Transverse colon (tissue), 4 donors: ENCODE data around the gene LHFPL3. TPM values are rescaled to one million over a fixed set of nuclear protein-coding genes. Genes with fewer than 3 reads are reported as not detected.

Experiments used
- DNase-seq: peaks from one replicate; pipeline ENCODE4 v3.0.0-alpha.2; 2019
- H3K27ac ChIP-seq, 4 donors: fragments of 200-600 bp; sonication (generic); 2 replicates each; pipeline ENCODE4 v1.5.1; 2016 to 2018; ENCODE audit warnings: inconsistent platforms in 4 of 4
- H3K27me3 ChIP-seq: fragments of 200-600 bp; sonication (generic); 2 replicates; pipeline ENCODE4 v1.5.1; 2017; ENCODE audit warnings: inconsistent platforms
- H3K36me3 ChIP-seq, 4 donors: fragments of 200-600 bp; sonication (generic); 2 replicates each; pipeline ENCODE4 v1.5.1; 2017 to 2019; ENCODE audit warnings: inconsistent platforms in 4 of 4
- H3K4me1 ChIP-seq, 4 donors: fragments of 200-600 bp; sonication (generic); 2 replicates each; pipeline ENCODE4 v1.5.1; 2017 to 2020; ENCODE audit warnings: inconsistent platforms in 4 of 4
- H3K4me3 ChIP-seq, 4 donors: fragments of 200-600 bp; sonication (generic); 1 replicate in 1 of 4; 2 replicates in 3 of 4; pipeline versions ENCODE4 v1.5.1 to v1.6.1; 2017 to 2019; ENCODE audit warnings: inconsistent platforms in 4 of 4
- H3K9me3 ChIP-seq, 2 donors: fragments of 200-600 bp; sonication (generic); 2 replicates each; pipeline ENCODE4 v1.5.1; 2017 to 2019; ENCODE audit warnings: inconsistent platforms in 2 of 2
- CTCF ChIP-seq, 5 experiments: fragments of 200-600 bp in 3 of 5; fragments of 450-650 bp in 2 of 5; sonication (generic) in 3 of 5; IDR thresholded peaks; 1 replicate in 2 of 5; 2 replicates in 3 of 5; pipeline ENCODE4 v1.5.1; 2016 to 2017; ENCODE audit warnings: antibody characterized with exemption in 5 of 5, inconsistent platforms in 3 of 5, mild to moderate bottlenecking in 2 of 5, moderate library complexity in 1 of 5
- EP300 ChIP-seq: sonication (generic); formaldehyde crosslinking; IDR thresholded peaks from one replicate; pipeline ENCODE4 v1.6.1; 2017; ENCODE audit warnings: antibody characterized with exemption, low read depth
- POLR2A ChIP-seq: fragments of 450-650 bp; IDR thresholded peaks from one replicate; pipeline ENCODE4 v1.6.1; 2016; ENCODE audit warnings: antibody characterized with exemption, mild to moderate bottlenecking, moderate library complexity
- POLR2AphosphoS5 ChIP-seq, 3 donors: sonication (generic); formaldehyde crosslinking; IDR thresholded peaks; one replicate each; pipeline ENCODE4 v1.6.1; 2016; ENCODE audit warnings: antibody characterized with exemption in 3 of 3
- WGBS, 2 donors: methylation state at CpG; one replicate each; pipeline ENCODE4 v1.1.5; 2018; ENCODE audit warnings: low coverage in 1 of 2; 5-methylcytosine and 5-hydroxymethylcytosine counted together
- in situ Hi-C, 4 donors: fragments of 200-750 bp; cut with MboI; loops; one replicate each; pipeline versions ENCODE4 v1.15.0 to v1.15.1; 2017; ENCODE audit warnings: low sequenced_read_pairs in 3 of 4, low pct_ligation_motif_present in 1 of 4, low pct_unique_long_range_greater_than_20kb in 1 of 4
- intact Hi-C: fragments of 100-400 bp; cut with DNase I; formaldehyde crosslinking; loops from one replicate; pipeline ENCODE4 v1.15.1; 2023; ENCODE audit warnings: low total_unique reads
- total RNA-seq, 4 donors: library from RNA; depleted of rRNA; stranded (reverse); fragments of >200 nt; gene quantifications; one replicate each; pipeline ENCODE4 v1.1.0, GENCODE V29; 2016

The LHFPL3 gene
- total RNA-seq, 4 donors from 2014 or later: 0.27 to 0.80 (median 0.32) TPM; not detected in 1

- no peaks in the 10 kb centered on the region for H3K36me3 ChIP-seq
- 71 to 82% methylated on average over 3 of the region's 3 CpGs for WGBS, 2 donors
- H3K27me3 ChIP-seq: no peaks in the 10 kb centered on the region
- TF ChIP-seq EP300: no peak
- no peak for TF ChIP-seq POLR2A
- TF ChIP-seq POLR2AphosphoS5 (IDR thresholded peaks at IDR 0.05): no peak
- no peak for TF ChIP-seq CTCF (IDR thresholded peaks at IDR 0.05)
- H3K9me3 ChIP-seq: peaks cover 0 to 10% of the 10 kb centered on the region in 2 donors
- intact Hi-C loops: no loop called here
- in situ Hi-C loops: no loop called here
- no peak overlapping the region for H3K27ac ChIP-seq
- no peaks in the 10 kb centered on the region for H3K4me1 ChIP-seq
- H3K4me3 ChIP-seq: no peak overlapping the region
- no peak for DNase-seq
Observed at GRCh38 chr7:104388222-104388621, 59.8 kb downstream of the LHFPL3 start.

GRCh38 chr7:104395162-104395561, 66.8 kb downstream of the LHFPL3 start:
- Histone ChIP-seq H3K36me3 (no peaks in the 10 kb centered on the region), H3K4me3 (no peak overlapping the region), H3K9me3 (no peaks in the 10 kb centered on the region), H3K4me1 (no peaks in the 10 kb centered on the region), H3K27ac (no peak overlapping the region), H3K27me3 (no peaks in the 10 kb centered on the region)
- in situ Hi-C loops: no loop called here
- DNase-seq: no peak
- intact Hi-C loops: no loop called here
- no peak for TF ChIP-seq POLR2A
- TF ChIP-seq POLR2AphosphoS5 (IDR thresholded peaks at IDR 0.05): no peak
- TF ChIP-seq CTCF (IDR thresholded peaks at IDR 0.05): no peak
- no peak for TF ChIP-seq EP300

GRCh38 chr7:104397442-104397841, 69.0 kb downstream of the LHFPL3 start:
- in situ Hi-C loops (no loop called here), intact Hi-C loops (no loop called here)
- DNase-seq: no peak
- 18 to 19% methylated on average over 4 of the region's 4 CpGs for WGBS, 2 donors
- H3K27ac ChIP-seq: no peak overlapping the region
- no peaks in the 10 kb centered on the region for H3K27me3 ChIP-seq
- H3K36me3 ChIP-seq: no peaks in the 10 kb centered on the region
- H3K4me3 ChIP-seq: no peak overlapping the region
- TF ChIP-seq EP300 (no peak), CTCF (IDR thresholded peaks at IDR 0.05) (no peak), POLR2A (no peak), POLR2AphosphoS5 (IDR thresholded peaks at IDR 0.05) (no peak)
- H3K4me1 ChIP-seq: no peaks in the 10 kb centered on the region
- H3K9me3 ChIP-seq: no peaks in the 10 kb centered on the region

GRCh38 chr7:104408371-104408770, 80.0 kb downstream of the LHFPL3 start:
- no peak overlapping the region for H3K4me3 ChIP-seq
- no peaks in the 10 kb centered on the region for H3K27me3 ChIP-seq
- 83 to 86% methylated on average over 1 of the region's 1 CpG for WGBS, 2 donors
- intact Hi-C loops (no loop called here), in situ Hi-C loops (no loop called here)
- DNase-seq: no peak
- H3K36me3 ChIP-seq: no peaks in the 10 kb centered on the region
- H3K4me1 ChIP-seq: no peaks in the 10 kb centered on the region
- TF ChIP-seq POLR2A (no peak), POLR2AphosphoS5 (IDR thresholded peaks at IDR 0.05) (no peak), CTCF (IDR thresholded peaks at IDR 0.05) (no peak), EP300 (no peak)
- no peaks in the 10 kb centered on the region for H3K9me3 ChIP-seq
- no peak overlapping the region for H3K27ac ChIP-seq
